HEK293T (cell line): ENCODE measurements around the gene KLHDC7B.
A peak's percentile ranks its signal among the peaks of the same experiment; 100 is the strongest.

ENCODE experiments used
- CTCF ChIA-PET: fragments of 350-600 bp; formaldehyde crosslinking; extraction: SDS; loops from one replicate; lab custom pipeline; 2021; ENCODE audit warnings: antibody characterized with exemption, inconsistent platforms; lab: Yijun Ruan, JAX
- POLR2A ChIA-PET: fragments of 350-600 bp; formaldehyde crosslinking; extraction: SDS; loops from one replicate; lab custom pipeline; 2020; ENCODE audit warnings: antibody characterized with exemption, inconsistent platforms; lab: Yijun Ruan, JAX
- DNase-seq: peaks from one replicate; pipeline ENCODE4 v3.0.0; 2012; ENCODE audit warnings: mixed read lengths; ENCODE audit errors: extremely low spot score
- ARNT ChIP-seq: fragments of 450-650 bp; IDR thresholded peaks from 2 replicates; pipeline ENCODE4 v1.6.1; 2017; ENCODE audit warnings: mild to moderate bottlenecking
- BHLHE40 ChIP-seq: fragments of 450-650 bp; IDR thresholded peaks from 2 replicates; pipeline ENCODE4 v1.6.1; 2016; ENCODE audit warnings: mild to moderate bottlenecking, moderate library complexity, borderline replicate concordance
- CTBP1 ChIP-seq: fragments of 450-650 bp; IDR thresholded peaks from 2 replicates; pipeline ENCODE4 v1.6.1; 2016; ENCODE audit warnings: borderline replicate concordance
- ELF4 ChIP-seq: fragments of 450-650 bp; IDR thresholded peaks from 2 replicates; pipeline ENCODE4 v1.6.1; 2017; ENCODE audit warnings: antibody characterized with exemption
- FOXA1 ChIP-seq: fragments of 450-650 bp; IDR thresholded peaks from 2 replicates; pipeline ENCODE4 v1.6.1; 2016; ENCODE audit warnings: mild to moderate bottlenecking
- FOXK2 ChIP-seq: fragments of 450-650 bp; IDR thresholded peaks from 2 replicates; pipeline ENCODE4 v1.6.1; 2016; ENCODE audit warnings: mild to moderate bottlenecking
- FOXM1 ChIP-seq: fragments of 450-650 bp; IDR thresholded peaks from 2 replicates; pipeline ENCODE4 v1.6.1; 2017; ENCODE audit warnings: mild to moderate bottlenecking, borderline replicate concordance
- HDGF ChIP-seq: fragments of 450-650 bp; IDR thresholded peaks from 2 replicates; pipeline ENCODE4 v1.6.1; 2017; ENCODE audit warnings: antibody characterized with exemption, borderline replicate concordance
- L3MBTL2 ChIP-seq: fragments of 450-650 bp; conservative IDR thresholded peaks from 2 replicates; pipeline ENCODE4 v1.6.1; 2016; ENCODE audit warnings: mild to moderate bottlenecking
- LEF1 ChIP-seq: fragments of 450-650 bp; IDR thresholded peaks from 2 replicates; pipeline ENCODE4 v1.6.1; 2017; ENCODE audit warnings: mild to moderate bottlenecking, borderline replicate concordance
- NFRKB ChIP-seq: fragments of 450-650 bp; IDR thresholded peaks from 2 replicates; pipeline ENCODE4 v1.6.1; 2016; ENCODE audit warnings: mild to moderate bottlenecking, moderate library complexity
- PKNOX1 ChIP-seq: fragments of 450-650 bp; IDR thresholded peaks from 2 replicates; pipeline ENCODE4 v1.6.1; 2016
- SP1 ChIP-seq: fragments of 450-650 bp; IDR thresholded peaks from 2 replicates; pipeline ENCODE4 v1.6.1; 2017
- SUZ12 ChIP-seq: fragments of 450-650 bp; IDR thresholded peaks from 2 replicates; pipeline ENCODE4 v1.6.1; 2016; ENCODE audit warnings: mild to moderate bottlenecking
- TARDBP ChIP-seq: fragments of 450-650 bp; IDR thresholded peaks from 2 replicates; pipeline ENCODE4 v1.6.1; 2016
- ZNF384 ChIP-seq: fragments of 450-650 bp; IDR thresholded peaks from 2 replicates; pipeline ENCODE4 v1.6.1; 2016

KLHDC7B gene

GRCh38 chr22:50544078-50544745, 1.5 kb upstream of the KLHDC7B start:
- ChIA-PET POLR2A (no interaction called here), CTCF (interaction anchor here (1.6 to 1.8 kb wide), 2 partner anchors 11 to 19 kb away, joined by 6 to 11 read pairs; partner anchors contain the start of gene SCO2)
- TF ChIP-seq ARNT (no peak), NFRKB (no peak), LEF1 (no peak), FOXA1 (no peak)
- DNase-seq = peak; percentile 91

- TF ChIP-seq FOXK2 (no peak), NFRKB (no peak), ZNF384 (no peak), LEF1 (no peak), SP1 (no peak), TARDBP (no peak), PKNOX1 (no peak), FOXM1 (no peak), BHLHE40 (no peak), ELF4 (no peak), CTBP1 (no peak), SUZ12 (no peak), HDGF (no peak)
- DNase-seq = no peak
- ChIA-PET CTCF (interaction anchor here (1.1 to 1.9 kb wide), 4 partner anchors 10 to 19 kb away, joined by 4 to 12 read pairs (median 8); partner anchors contain the start of genes SCO2 and SYCE3), POLR2A (interaction anchor here (0.9 to 1.9 kb wide), 2 partner anchors 18 to 19 kb away, joined by 3 to 13 read pairs; partner anchors contain the start of genes SCO2 and SYCE3)
These were observed 899 bp upstream of the KLHDC7B start for GRCh38 chr22:50544746-50545253.

GRCh38 chr22:50546326-50547262, 895 bp downstream of the KLHDC7B start:
- TF ChIP-seq ELF4 = no peak
- TF ChIP-seq HDGF = no peak
- no peak for TF ChIP-seq PKNOX1
- TF ChIP-seq L3MBTL2 = no peak
- TF ChIP-seq SUZ12 = no peak
- no peak for TF ChIP-seq SP1
- TF ChIP-seq FOXM1 = no peak
- TF ChIP-seq ARNT = no peak
- ChIA-PET CTCF (interaction anchor here (0.8 to 1.9 kb wide), 3 partner anchors 16 to 21 kb away, joined by 3 to 12 read pairs (median 11); partner anchors contain the start of genes SCO2 and SYCE3), POLR2A (interaction anchor here (0.8 to 1.9 kb wide), 3 partner anchors 21 to 39 kb away, joined by 3 to 13 read pairs (median 6); partner anchors contain the start of genes LMF2, NCAPH2 and SCO2)
- no peak for DNase-seq

- ChIA-PET CTCF (interaction anchor here (0.6 to 1.6 kb wide), 3 partner anchors 13 to 22 kb away, joined by 3 to 4 read pairs (median 3); partner anchors contain the start of genes SCO2 and SYCE3), POLR2A (interaction anchor here (1.0 to 1.1 kb wide), 2 partner anchors 22 to 39 kb away, joined by 4 to 6 read pairs; partner anchors contain the start of genes LMF2, NCAPH2 and SCO2)
- TF ChIP-seq TARDBP = no peak
- TF ChIP-seq ELF4 = no peak
- TF ChIP-seq NFRKB = no peak
- no peak for TF ChIP-seq FOXK2
- TF ChIP-seq CTBP1 = no peak
- no peak for TF ChIP-seq FOXA1
- no peak for TF ChIP-seq SUZ12
- TF ChIP-seq PKNOX1 = no peak
- no peak for TF ChIP-seq L3MBTL2
- no peak for TF ChIP-seq SP1
- DNase-seq = no peak
These were observed 1.7 kb downstream of the KLHDC7B start for GRCh38 chr22:50547263-50547985.
